ENCODE results near the gene GARRE1.
"Not testable (repeated sequence)": the region's sequence is repeated elsewhere in the genome, so short reads cannot be mapped to it uniquely, and the experiment has no call there.

GARRE1 gene

GRCh38 chr19:34232566-34233481, 21.5 kb upstream of the GARRE1 start:
- DNase-seq, result peak; percentile 20

GRCh38 chr19:34235425-34235940, 18.9 kb upstream of the GARRE1 start:
- no peak for DNase-seq

GRCh38 chr19:34236035-34236987, 18.0 kb upstream of the GARRE1 start:
- no peak for DNase-seq

GRCh38 chr19:34237283-34237682, 17.1 kb upstream of the GARRE1 start:
- DNase-seq, result no peak

- DNase-seq, result no peak
Observed at GRCh38 chr19:34237939-34238338, 16.4 kb upstream of the GARRE1 start.

- no peak for DNase-seq
Observed at GRCh38 chr19:34241513-34242337, 12.6 kb upstream of the GARRE1 start.

- not testable (repeated sequence) for DNase-seq
Observed at GRCh38 chr19:34243138-34243875, 11.0 kb upstream of the GARRE1 start.

- no peak for DNase-seq
Observed at GRCh38 chr19:34243876-34244578, 10.3 kb upstream of the GARRE1 start.

GRCh38 chr19:34244611-34245299, 9.6 kb upstream of the GARRE1 start:
- DNase-seq, result no peak

GRCh38 chr19:34246340-34246739, 8.0 kb upstream of the GARRE1 start:
- no peak for DNase-seq

GRCh38 chr19:34248941-34249340, 5.4 kb upstream of the GARRE1 start:
- no peak for DNase-seq

- DNase-seq, result not testable (repeated sequence)
Observed at GRCh38 chr19:34253167-34253566, 1.2 kb upstream of the GARRE1 start.

GRCh38 chr19:34253681-34254045, 691 bp upstream of the GARRE1 start:
- not testable (repeated sequence) for DNase-seq

GRCh38 chr19:34254698-34255432, 511 bp downstream of the GARRE1 start:
- no peak for DNase-seq

- no peak for DNase-seq
Observed at GRCh38 chr19:34255546-34255945, 1.2 kb downstream of the GARRE1 start.

GRCh38 chr19:34256835-34257558, 2.6 kb downstream of the GARRE1 start:
- DNase-seq, result no peak

- DNase-seq, result no peak
Observed at GRCh38 chr19:34257559-34257924, 3.2 kb downstream of the GARRE1 start.

- DNase-seq, result no peak
Observed at GRCh38 chr19:34259367-34260095, 5.2 kb downstream of the GARRE1 start.
